Measurements from ENCODE around the gene GJB3. TPM values are rescaled to one million over a fixed set of nuclear protein-coding genes. Genes with fewer than 3 reads are reported as not detected.

Gene GJB3
- total RNA-seq, 1 donor from 2014 or later: 0.80 TPM

DNA sequence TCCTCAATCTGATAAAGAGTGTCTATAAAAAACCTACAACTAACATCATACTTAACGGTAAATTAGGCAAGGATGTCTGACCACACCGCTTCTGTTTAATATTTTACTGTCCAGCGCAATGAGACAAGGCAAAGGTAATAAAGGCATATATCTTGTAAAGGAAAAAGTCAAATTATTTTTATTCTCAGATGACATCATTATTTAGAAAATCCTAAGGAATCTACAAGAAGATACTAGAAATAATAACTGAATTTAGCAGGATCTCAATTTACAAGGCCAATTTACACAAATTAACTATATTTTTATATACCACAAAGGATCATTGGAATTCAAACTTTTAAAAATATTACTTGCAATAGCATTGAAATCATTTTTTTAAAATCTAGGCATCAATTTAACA is 41.2 kb downstream of the GJB3 start:
- no peak for ATAC-seq
- Histone ChIP-seq H3K27me3 (ENCODE audit: low read depth) (no peaks in the 10 kb centered on the region), H3K4me1 (peaks cover 16% of the 10 kb centered on the region), H3K4me3 (no peak overlapping the region), H3K36me3 (no peaks in the 10 kb centered on the region), H3K27ac (no peak overlapping the region), H3K9me3 (no peaks in the 10 kb centered on the region)
- TF ChIP-seq, protein P1, sequence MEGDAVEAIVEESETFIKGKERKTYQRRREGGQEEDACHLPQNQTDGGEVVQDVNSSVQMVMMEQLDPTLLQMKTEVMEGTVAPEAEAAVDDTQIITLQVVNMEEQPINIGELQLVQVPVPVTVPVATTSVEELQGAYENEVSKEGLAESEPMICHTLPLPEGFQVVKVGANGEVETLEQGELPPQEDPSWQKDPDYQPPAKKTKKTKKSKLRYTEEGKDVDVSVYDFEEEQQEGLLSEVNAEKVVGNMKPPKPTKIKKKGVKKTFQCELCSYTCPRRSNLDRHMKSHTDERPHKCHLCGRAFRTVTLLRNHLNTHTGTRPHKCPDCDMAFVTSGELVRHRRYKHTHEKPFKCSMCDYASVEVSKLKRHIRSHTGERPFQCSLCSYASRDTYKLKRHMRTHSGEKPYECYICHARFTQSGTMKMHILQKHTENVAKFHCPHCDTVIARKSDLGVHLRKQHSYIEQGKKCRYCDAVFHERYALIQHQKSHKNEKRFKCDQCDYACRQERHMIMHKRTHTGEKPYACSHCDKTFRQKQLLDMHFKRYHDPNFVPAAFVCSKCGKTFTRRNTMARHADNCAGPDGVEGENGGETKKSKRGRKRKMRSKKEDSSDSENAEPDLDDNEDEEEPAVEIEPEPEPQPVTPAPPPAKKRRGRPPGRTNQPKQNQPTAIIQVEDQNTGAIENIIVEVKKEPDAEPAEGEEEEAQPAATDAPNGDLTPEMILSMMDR (IDR thresholded peaks at IDR 0.05): no peak
- no peak for DNase-seq
- intact Hi-C loops (cut with DNase I): no loop called here

- Histone ChIP-seq H3K4me1 (peaks cover 16% of the 10 kb centered on the region), H3K27me3 (ENCODE audit: low read depth) (no peaks in the 10 kb centered on the region), H3K27ac (peak overlapping the region; percentile 46), H3K36me3 (no peaks in the 10 kb centered on the region), H3K9me3 (no peaks in the 10 kb centered on the region), H3K4me3 (no peak overlapping the region)
- ATAC-seq (peak; percentile 6 to 11), DNase-seq (no peak)
- TF ChIP-seq, protein P1 (IDR thresholded peaks at IDR 0.05): no peak
- intact Hi-C loops (cut with DNase I): no loop called here
Measured at GRCh38 chr1:34824817-34825454, 43.9 kb downstream of the GJB3 start.

- DNase-seq: peak; percentile 70
- H3K27ac ChIP-seq: peak overlapping the region; percentile 46
- H3K4me3 ChIP-seq: no peak overlapping the region
- intact Hi-C loops (cut with DNase I): no loop called here
- TF ChIP-seq, protein P1 (IDR thresholded peaks at IDR 0.05): no peak
- H3K27me3 ChIP-seq (ENCODE audit: low read depth): no peaks in the 10 kb centered on the region
- H3K9me3 ChIP-seq: no peaks in the 10 kb centered on the region
- H3K36me3 ChIP-seq: no peaks in the 10 kb centered on the region
- ATAC-seq: peak; percentile 88 to 91
- peaks cover 16% of the 10 kb centered on the region for H3K4me1 ChIP-seq
Measured at GRCh38 chr1:34825455-34826091, 44.6 kb downstream of the GJB3 start.

- Histone ChIP-seq H3K27me3 (ENCODE audit: low read depth) (no peaks in the 10 kb centered on the region), H3K4me3 (no peak overlapping the region), H3K9me3 (no peaks in the 10 kb centered on the region), H3K27ac (no peak overlapping the region), H3K36me3 (no peaks in the 10 kb centered on the region), H3K4me1 (peaks cover 16% of the 10 kb centered on the region)
- DNase-seq (no peak), ATAC-seq (no peak)
- intact Hi-C loops (cut with DNase I): no loop called here
- TF ChIP-seq, protein P1 (IDR thresholded peaks at IDR 0.05): no peak
Measured at GRCh38 chr1:34827341-34827941, 46.4 kb downstream of the GJB3 start.

GRCh38 chr1:34828611-34829010 is 47.6 kb downstream of the GJB3 start:
- no peak overlapping the region for H3K27ac ChIP-seq
- TF ChIP-seq, protein P1 (IDR thresholded peaks at IDR 0.05): no peak
- no peak for ATAC-seq

More at GRCh38 chr1:34828611-34829010, 47.6 kb downstream of the GJB3 start:
- Histone ChIP-seq H3K9me3 (no peaks in the 10 kb centered on the region), H3K4me3 (no peak overlapping the region), H3K27me3 (ENCODE audit: low read depth) (no peaks in the 10 kb centered on the region), H3K36me3 (no peaks in the 10 kb centered on the region), H3K4me1 (peaks cover 16% of the 10 kb centered on the region)
- intact Hi-C loops (cut with DNase I): no loop called here
- no peak for DNase-seq
